Activated CD4-positive, alpha-beta T cell treated with anti-CD3 and anti-CD28 coated beads for 48 hours (primary cell): ENCODE data around the gene SDSL.

Experiments
- DNase-seq: peaks from one replicate; pipeline ENCODE4 v3.0.0-alpha.2; 2020

SDSL gene

GRCh38 chr12:113424456-113424855 is 2.3 kb downstream of the SDSL start:
- DNase-seq = no peak

GRCh38 chr12:113424915-113425823 is 3.0 kb downstream of the SDSL start:
- peak; percentile 74 for DNase-seq

- no peak for DNase-seq
Measured at GRCh38 chr12:113425960-113426453, 3.8 kb downstream of the SDSL start.

DNA sequence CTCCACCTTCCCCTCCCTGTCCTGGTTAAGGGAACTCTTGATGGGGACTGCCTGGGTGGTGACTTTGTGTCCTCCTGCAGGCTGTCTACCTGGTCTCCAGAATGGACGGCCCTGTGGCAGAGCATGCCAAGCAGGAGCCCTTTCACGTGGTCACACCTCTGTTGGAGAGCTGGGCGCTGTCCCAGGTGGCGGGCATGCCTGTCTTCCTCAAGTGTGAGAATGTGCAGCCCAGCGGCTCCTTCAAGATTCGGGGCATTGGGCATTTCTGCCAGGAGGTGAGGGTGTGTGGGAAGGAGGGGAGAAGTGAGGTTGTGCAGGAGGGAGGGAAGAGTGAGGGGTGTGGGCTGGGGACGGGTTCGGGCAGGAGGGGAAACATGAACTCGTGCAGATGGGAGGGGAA is 5.7 kb downstream of the SDSL start:
- no peak for DNase-seq

DNA sequence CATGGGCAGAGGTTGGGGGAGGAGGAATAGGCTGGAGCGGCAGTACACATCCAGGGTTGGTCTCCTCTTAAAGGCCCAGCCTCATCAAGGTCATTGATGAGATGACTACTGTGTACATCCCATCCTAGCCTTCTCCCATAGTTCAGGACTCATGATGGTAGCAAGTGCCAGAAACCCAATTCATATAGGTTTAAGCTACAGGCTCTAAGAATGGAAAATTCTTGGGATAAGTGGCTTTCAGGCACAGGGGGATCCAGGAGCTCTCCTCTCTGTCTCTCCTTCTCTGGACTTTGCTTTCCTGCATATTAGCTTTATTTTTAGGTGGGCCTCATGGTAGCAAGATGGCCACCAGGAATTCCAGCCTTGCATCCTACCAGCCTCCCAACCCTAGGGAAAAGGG is 6.3 kb downstream of the SDSL start:
- DNase-seq = no peak

DNA sequence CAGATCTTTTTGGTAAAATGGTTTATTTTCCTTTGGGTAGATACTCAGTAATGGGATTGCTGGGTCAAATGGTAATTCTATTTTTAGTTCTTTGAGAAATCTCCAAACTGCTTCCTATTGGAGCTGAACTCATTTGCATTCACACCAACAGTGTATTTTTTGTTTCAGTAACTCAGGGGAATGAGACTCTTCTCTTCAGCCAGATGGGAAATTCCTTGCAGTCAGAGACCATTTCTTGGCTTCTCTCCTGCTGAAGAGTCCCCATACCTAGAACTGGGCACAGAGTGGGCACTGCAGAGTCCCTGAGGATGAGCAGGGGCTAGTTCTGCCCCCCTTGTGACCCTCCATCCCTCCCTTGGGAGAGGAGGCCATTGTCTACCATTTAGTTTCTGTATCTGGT is 10.8 kb downstream of the SDSL start:
- DNase-seq = no peak

DNA sequence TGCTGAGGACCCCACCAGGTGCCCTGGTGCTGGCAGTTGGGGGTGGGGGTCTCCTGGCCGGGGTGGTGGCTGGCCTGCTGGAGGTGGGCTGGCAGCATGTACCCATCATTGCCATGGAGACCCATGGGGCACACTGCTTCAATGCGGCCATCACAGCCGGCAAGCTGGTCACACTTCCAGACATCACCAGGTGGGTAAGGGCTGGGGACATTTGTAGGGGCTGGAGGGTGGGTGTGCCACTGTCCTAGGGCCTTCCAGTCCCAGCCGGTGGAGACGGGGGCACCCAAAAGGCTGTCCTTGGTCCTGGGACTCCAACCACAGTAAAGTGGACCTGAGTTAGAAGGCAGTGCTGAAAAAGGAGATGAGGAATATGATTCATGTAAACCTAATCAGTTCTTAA is 13.2 kb downstream of the SDSL start:
- DNase-seq = no peak

GRCh38 chr12:113436586-113436985 is 14.4 kb downstream of the SDSL start:
- no peak for DNase-seq

DNA sequence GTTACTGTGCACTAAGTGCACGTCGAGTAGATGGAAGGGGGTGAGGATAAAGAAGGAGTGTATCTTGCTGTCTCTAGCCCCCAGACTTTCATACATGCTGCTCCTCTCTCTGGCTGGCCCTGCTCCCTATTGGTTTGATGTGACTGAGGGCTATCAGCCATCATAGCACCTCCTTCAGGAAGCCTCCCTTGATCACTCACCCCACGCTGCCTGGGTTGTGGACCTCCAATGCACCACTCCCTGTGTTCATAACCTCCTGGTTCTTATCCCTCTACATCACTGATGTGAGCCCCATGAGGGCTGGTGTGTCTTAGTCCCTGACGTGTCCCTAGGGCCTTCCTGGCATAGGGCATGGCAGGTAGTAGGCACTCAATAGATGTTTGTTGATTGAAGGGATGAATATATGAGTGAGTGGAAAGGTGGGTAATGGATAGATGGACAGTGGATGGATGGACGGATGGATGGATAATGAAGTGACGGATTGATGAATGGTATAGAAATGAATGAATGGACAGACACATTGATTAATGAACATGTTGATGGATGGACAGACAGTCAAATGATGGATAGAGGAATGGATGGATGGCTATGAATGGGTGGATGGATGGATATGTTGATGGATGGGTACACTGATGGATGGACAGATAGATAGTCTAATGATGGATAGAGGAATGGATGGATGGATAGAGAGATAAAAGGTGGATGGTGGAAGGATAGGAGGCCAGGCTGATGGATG is 15.0 kb downstream of the SDSL start:
- DNase-seq = no peak

DNA sequence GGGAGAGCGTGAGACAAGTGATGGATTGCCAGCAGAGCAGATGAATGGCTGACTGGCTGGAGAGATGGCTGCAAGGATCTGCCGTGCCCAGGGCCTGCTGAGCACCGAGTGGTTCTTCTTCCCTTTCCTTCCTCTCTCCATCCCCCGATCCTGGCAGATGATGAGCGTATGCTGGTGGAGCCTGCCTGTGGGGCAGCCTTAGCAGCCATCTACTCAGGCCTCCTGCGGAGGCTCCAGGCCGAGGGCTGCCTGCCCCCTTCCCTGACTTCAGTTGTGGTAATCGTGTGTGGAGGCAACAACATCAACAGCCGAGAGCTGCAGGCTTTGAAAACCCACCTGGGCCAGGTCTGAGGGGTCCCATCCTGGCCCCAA is 15.5 kb downstream of the SDSL start:
- DNase-seq = no peak

- DNase-seq = no peak
Measured at GRCh38 chr12:113438523-113439300, 16.5 kb downstream of the SDSL start.

GRCh38 chr12:113439301-113439597 is 17.1 kb downstream of the SDSL start:
- DNase-seq = no peak

DNA sequence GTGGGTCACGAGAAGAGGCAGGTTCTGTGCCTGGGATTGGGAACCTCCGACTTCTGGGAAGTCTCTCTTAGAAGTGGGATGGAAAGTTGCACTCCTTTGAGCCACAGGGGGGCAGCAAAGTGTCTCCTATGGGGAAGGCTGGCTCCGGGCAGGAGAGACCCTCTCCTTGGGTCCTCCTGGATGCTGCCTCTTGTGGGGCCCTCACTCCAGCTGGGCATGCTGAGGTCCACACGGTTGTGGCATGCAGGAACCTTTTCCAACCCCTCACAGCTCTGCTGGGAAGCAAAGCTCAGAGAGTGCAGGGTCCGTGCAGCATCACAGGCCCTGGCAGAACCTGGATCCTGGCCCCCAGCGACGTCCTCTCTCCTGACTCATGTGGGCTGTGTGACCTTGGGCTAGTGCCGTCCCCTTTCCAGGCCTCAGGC is 17.4 kb downstream of the SDSL start:
- DNase-seq = peak; percentile 27

GRCh38 chr12:113440336-113440735 is 18.2 kb downstream of the SDSL start:
- no peak for DNase-seq

DNA sequence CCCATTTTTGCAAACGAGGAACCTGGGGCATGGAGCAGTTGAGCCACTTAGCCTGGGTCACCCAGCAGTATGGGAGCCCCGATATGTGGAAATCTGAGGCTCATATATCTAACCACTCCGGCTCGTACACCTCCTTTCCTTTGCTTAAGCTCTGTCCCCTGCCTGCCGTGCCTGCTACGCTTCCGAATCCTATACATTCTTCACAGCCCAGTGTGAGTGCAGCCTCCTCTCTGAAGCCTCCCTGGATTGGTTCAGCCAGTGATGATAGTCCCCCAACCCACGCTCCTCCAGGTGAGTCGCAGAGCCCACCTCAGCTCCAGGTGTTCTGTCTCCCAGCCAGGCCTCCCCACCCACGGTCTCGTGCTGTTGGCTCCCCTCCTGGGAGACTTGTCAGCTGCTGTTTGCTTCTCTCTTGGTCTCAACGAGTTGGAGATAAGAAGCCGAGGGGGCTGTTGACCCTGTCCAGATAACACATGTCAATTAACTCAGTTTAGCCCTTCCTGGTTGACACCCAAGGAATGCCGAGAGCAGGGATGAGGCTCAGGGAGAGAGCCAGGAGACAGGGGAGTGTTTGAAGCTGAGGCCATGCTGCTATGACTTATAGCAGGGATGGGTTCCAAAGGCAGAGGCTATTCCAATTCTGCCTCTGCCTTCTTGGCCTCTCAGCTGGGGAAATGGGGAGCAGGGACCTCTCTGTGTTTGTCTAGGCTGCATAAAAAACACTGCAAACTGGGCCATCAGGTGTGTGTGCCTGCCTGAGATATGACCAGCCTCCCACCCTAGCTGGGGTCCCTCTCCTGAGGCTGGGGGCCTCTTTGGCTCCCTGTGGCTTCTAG is 19.0 kb downstream of the SDSL start:
- DNase-seq = no peak

DNA sequence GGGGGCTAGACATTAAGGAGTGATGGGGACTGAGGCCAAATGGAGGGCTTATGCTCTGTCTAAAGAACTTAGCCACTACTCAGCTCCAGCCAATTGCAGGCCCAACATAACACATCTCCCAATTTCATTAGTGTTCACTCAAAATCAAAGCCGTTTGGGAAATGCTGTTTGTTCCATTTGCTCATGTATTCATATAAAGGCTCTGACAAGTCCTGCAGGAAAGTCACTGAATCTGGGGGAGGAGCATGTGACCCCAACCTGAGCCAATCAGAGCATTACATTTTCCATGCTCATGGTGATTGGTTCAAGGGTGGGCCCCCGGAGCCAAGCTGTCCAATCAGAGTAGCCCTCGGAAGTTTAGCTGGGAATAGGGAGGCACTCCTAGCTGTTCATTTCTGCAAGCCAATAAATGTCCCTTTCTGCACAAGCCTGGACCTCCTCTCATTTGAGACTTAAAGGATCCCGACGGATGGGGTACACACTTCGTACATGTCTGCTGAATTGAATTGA is 20.9 kb downstream of the SDSL start:
- DNase-seq = no peak

DNA sequence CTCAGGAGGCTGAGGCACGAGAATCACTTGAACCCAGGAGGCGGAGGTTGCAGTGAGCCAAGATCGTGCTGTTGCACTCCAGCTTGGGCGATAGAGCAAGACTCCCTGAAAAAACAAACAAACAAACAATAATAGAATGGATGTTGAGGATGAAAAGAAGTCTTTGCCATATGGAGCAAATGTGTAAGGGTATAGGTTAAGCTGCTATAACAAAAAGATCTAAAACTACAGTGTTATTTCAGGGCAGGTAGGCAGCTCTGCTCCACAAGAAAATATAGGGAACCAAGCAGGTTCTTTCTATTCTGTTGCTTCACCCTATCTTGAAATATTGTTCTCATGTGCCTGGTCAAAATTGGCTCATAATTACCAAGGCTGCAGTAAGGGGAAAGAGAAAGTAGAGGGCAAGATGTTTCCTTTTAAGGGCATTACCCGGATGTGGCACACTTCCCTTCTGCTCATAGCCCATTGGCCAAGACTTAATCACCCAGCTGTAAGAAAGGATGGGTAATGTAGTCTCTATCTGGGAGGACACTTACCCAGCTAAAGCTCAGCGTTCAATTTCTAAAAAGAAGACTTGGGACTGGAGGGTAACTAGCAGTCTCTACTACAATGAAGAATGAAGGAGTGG is 23.5 kb downstream of the SDSL start:
- DNase-seq = no peak

DNA sequence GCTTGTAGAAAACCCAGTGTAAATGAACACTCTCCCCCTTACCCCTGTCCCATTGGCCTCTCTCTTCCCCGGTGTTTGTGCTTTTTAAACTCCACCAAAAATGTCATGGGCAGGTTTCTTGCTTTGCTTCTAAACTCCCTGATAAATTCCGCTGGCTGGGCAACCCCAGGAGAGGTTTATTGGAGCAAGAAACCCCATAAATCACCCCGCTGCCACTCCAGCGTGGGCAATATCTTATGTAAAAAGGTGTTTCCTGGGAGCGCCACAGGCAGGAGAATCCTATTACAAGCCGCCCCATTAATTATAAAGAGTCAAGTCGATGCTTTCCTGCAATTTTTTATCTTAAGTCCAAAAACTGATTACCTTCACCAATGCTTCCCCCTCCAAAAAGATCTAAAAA is 26.7 kb downstream of the SDSL start:
- no peak for DNase-seq

GRCh38 chr12:113449299-113449698 is 27.1 kb downstream of the SDSL start:
- DNase-seq = no peak

GRCh38 chr12:113449839-113450238 is 27.7 kb downstream of the SDSL start:
- DNase-seq = no peak

GRCh38 chr12:113452458-113452857 is 30.3 kb downstream of the SDSL start:
- no peak for DNase-seq

GRCh38 chr12:113453330-113453729 is 31.1 kb downstream of the SDSL start:
- DNase-seq = no peak
